Mesendoderm (in vitro differentiated cells): ENCODE measurements around the gene SSBP2.
"Not testable (repeated sequence)": the region's sequence is repeated elsewhere in the genome, so short reads cannot be mapped to it uniquely, and the experiment has no call there.

Experiments used
- DNase-seq: peaks from one replicate; pipeline ENCODE4 v3.0.0; 2013
- H2AK5ac ChIP-seq: 2 replicates; pipeline ENCODE4 v1.6.1; 2013; ENCODE audit warnings: low read length, inconsistent platforms
- H2BK120ac ChIP-seq: 2 replicates; pipeline ENCODE4 v1.6.1; 2013; ENCODE audit warnings: low read depth, mild to moderate bottlenecking, low read length, moderate library complexity, mixed read lengths
- H2BK15ac ChIP-seq: replicated peaks from 2 replicates; pipeline ENCODE4 v1.6.1; 2013; ENCODE audit warnings: low read depth, mild to moderate bottlenecking, moderate library complexity
- H2BK5ac ChIP-seq: 2 replicates; pipeline ENCODE4 v1.6.1; 2013; ENCODE audit warnings: low read length, inconsistent platforms
- H3K18ac ChIP-seq: 2 replicates; pipeline ENCODE4 v1.6.1; 2013; ENCODE audit warnings: mild to moderate bottlenecking, low read length, mixed read lengths
- H3K23ac ChIP-seq: one replicate; pipeline ENCODE4 v1.6.1; 2013; ENCODE audit warnings: low read length
- H3K27ac ChIP-seq: 2 replicates; pipeline ENCODE4 v1.5.1; 2013; ENCODE audit warnings: low read depth, mild to moderate bottlenecking, inconsistent platforms, low read length, moderate library complexity
- H3K27me3 ChIP-seq: 2 replicates; pipeline ENCODE4 v1.6.1; 2013; ENCODE audit warnings: low read length, control low read depth, mild to moderate bottlenecking, inconsistent platforms; ENCODE audit not compliant: insufficient read depth, poor library complexity
- H3K36me3 ChIP-seq: 2 replicates; pipeline ENCODE4 v1.6.1; 2013; ENCODE audit warnings: low read length, inconsistent platforms; ENCODE audit not compliant: control insufficient read depth, insufficient read depth
- H3K4ac ChIP-seq: one replicate; pipeline ENCODE4 v1.6.1; 2013; ENCODE audit warnings: low read depth, mild to moderate bottlenecking, low read length, moderate library complexity
- H3K4me1 ChIP-seq: 2 replicates; pipeline ENCODE4 v1.6.1; 2013; ENCODE audit warnings: low read depth, low read length, inconsistent platforms; ENCODE audit not compliant: control insufficient read depth
- H3K4me2 ChIP-seq: 2 replicates; pipeline ENCODE4 v1.6.1; 2013; ENCODE audit warnings: low read length
- H3K4me3 ChIP-seq: 2 replicates; pipeline ENCODE4 v1.5.1; 2013; ENCODE audit warnings: mild to moderate bottlenecking, low read length
- H3K56ac ChIP-seq: one replicate; pipeline ENCODE4 v1.6.1; 2013; ENCODE audit warnings: low read length
- H3K79me1 ChIP-seq: 2 replicates; pipeline ENCODE4 v1.6.1; 2013; ENCODE audit warnings: low read length, inconsistent platforms
- H3K79me2 ChIP-seq: 2 replicates; pipeline ENCODE4 v1.6.1; 2013; ENCODE audit warnings: mild to moderate bottlenecking, low read length; ENCODE audit not compliant: control insufficient read depth, insufficient read depth
- H3K9ac ChIP-seq: 2 replicates; pipeline ENCODE4 v1.6.1; 2013; ENCODE audit warnings: low read length, inconsistent platforms
- H4K5ac ChIP-seq: one replicate; pipeline ENCODE4 v1.6.1; 2013; ENCODE audit warnings: low read length
- H4K8ac ChIP-seq: one replicate; pipeline ENCODE4 v1.6.1; 2013; ENCODE audit warnings: low read depth, mild to moderate bottlenecking, control low read depth, low read length, moderate library complexity
- WGBS: extraction: QIAGEN DNeasy Blood & Tissue Kit; methylation state at CpG from one replicate; pipeline ENCODE4 v1.1.7; 2013; ENCODE audit warnings: low lambda C conversion rate, missing lambda C conversion rate; ENCODE audit not compliant: insufficient coverage; ENCODE audit errors: extremely low coverage; 5-methylcytosine and 5-hydroxymethylcytosine counted together

SSBP2 gene

DNA sequence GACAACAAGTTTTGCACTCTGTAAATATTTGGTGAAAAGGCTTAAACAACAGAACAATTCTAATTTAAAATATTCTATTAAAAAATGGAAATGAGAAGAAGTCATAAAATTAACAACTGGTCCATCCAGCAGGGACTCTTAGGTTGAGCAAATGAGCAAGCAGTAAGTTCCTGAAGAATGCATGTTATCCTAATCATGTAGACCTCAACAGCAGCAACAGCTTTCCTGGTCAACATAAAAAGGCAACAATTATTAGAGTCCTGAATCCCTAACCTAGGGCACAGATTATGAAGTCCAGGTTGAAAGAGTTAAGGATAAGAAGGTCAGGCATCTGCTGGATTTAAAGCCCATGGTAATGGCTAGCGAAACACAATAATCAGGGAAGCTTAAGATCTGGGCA is 120.9 kb downstream of the SSBP2 start:
- no peak for DNase-seq
- no peak overlapping the region for H3K18ac ChIP-seq
- no peak overlapping the region for H4K5ac ChIP-seq
- no peak overlapping the region for H3K56ac ChIP-seq
- no peaks in the 10 kb centered on the region for H3K27me3 ChIP-seq
- WGBS = no CpG with 5 or more reads among the region's 1 CpG
- no peak overlapping the region for H2BK120ac ChIP-seq
- no peak overlapping the region for H3K23ac ChIP-seq
- peaks cover 6% of the 10 kb centered on the region for H3K4me1 ChIP-seq
- no peak overlapping the region for H3K27ac ChIP-seq
- H2BK5ac ChIP-seq = no peak overlapping the region
- no peak overlapping the region for H3K4ac ChIP-seq
- H3K79me2 ChIP-seq = no peaks in the 10 kb centered on the region
- no peak overlapping the region for H3K4me3 ChIP-seq
- no peak overlapping the region for H4K8ac ChIP-seq
- no peaks in the 10 kb centered on the region for H3K79me1 ChIP-seq
- H3K36me3 ChIP-seq = no peaks in the 10 kb centered on the region
- no peak overlapping the region for H2BK15ac ChIP-seq
- H2AK5ac ChIP-seq = no peak overlapping the region
- H3K4me2 ChIP-seq = no peak overlapping the region
- H3K9ac ChIP-seq = no peak overlapping the region

DNA sequence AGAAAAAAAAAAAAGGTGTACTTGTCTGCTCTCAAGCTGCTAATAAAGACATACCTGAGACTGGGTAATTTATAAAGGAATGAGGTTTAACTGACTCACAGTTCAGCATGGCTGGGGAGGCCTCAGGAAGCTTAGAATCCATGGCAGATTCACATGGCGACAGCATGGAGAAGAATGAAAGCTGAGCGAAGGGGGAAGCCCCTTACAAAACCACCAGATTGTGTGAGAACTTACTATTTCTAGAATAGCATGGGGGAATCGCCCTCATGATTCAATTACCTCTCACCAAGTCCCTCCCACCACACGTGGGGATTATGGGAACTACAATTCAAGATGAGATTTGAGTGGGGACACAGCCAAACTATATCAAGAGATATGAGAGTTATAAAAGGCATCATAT is 122.8 kb downstream of the SSBP2 start:
- H3K18ac ChIP-seq, H2BK120ac ChIP-seq, H4K8ac ChIP-seq, H2AK5ac ChIP-seq, H3K9ac ChIP-seq, H4K5ac ChIP-seq, H3K36me3 ChIP-seq, H3K4me1 ChIP-seq, H3K56ac ChIP-seq, H3K4me3 ChIP-seq, H3K79me2 ChIP-seq, H3K4ac ChIP-seq, H2BK15ac ChIP-seq, H3K79me1 ChIP-seq, H3K27me3 ChIP-seq, H2BK5ac ChIP-seq, H3K4me2 ChIP-seq, H3K27ac ChIP-seq, H3K23ac ChIP-seq, DNase-seq: not testable (repeated sequence)
- no CpG with 5 or more reads among the region's 4 CpGs for WGBS

DNA sequence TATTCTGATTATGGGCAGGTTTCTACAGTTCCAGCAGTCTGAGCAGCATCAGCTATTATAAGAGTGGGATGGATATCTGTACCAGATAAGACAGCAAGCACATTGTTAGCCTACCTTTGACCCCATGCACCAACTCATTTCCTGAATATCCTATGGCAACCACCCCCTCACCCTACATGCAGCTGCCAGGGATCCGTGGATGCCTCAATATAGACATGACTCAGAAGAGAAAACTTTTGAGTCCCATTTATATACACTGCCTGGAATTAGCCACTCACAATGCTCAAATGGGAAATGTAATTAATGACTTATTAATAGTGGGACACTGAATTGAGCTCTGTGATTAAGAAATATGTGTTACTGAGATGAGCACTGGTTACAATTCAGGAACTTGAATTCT is 124.4 kb downstream of the SSBP2 start:
- Histone ChIP-seq H2BK120ac (no peak overlapping the region), H3K79me1 (no peaks in the 10 kb centered on the region), H2BK15ac (no peak overlapping the region), H3K18ac (no peak overlapping the region), H4K8ac (no peak overlapping the region), H3K23ac (no peak overlapping the region), H3K4me1 (no peaks in the 10 kb centered on the region), H3K9ac (no peak overlapping the region), H3K56ac (no peak overlapping the region), H3K4me3 (no peak overlapping the region), H4K5ac (no peak overlapping the region), H3K27ac (no peak overlapping the region), H3K36me3 (no peaks in the 10 kb centered on the region), H2BK5ac (no peak overlapping the region), H2AK5ac (no peak overlapping the region), H3K4ac (no peak overlapping the region), H3K27me3 (no peaks in the 10 kb centered on the region), H3K79me2 (no peaks in the 10 kb centered on the region), H3K4me2 (no peak overlapping the region)
- WGBS = no CpG with 5 or more reads among the region's 1 CpG
- no peak for DNase-seq

DNA sequence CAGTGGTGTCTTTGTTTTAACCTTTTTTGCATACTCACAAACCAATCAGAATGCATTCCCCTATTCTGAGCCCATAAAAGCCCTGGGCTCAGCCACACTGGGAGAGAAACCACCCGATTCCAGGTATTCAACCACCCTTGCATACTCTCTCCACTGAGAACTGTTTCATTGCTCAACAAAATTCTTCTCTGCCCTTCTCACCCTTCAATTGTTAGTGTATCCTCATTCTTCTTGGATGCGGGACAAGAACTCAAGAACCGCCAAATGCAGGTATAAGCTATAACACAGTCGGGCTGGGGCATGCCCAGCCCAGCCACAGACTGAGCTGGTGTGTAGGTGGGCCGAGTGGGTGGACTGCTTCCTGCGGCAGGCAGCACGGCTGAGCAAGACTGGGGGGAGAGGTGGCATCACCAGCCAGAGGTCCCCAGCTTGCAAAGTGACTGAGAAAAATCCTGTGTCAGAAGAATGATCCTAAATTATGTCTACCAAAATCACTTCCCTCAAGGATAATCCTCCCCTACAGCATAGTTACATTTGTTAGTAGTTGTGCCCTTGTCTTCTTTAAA is 141.0 kb downstream of the SSBP2 start:
- WGBS = no CpG with 5 or more reads among the region's 7 CpGs

DNA sequence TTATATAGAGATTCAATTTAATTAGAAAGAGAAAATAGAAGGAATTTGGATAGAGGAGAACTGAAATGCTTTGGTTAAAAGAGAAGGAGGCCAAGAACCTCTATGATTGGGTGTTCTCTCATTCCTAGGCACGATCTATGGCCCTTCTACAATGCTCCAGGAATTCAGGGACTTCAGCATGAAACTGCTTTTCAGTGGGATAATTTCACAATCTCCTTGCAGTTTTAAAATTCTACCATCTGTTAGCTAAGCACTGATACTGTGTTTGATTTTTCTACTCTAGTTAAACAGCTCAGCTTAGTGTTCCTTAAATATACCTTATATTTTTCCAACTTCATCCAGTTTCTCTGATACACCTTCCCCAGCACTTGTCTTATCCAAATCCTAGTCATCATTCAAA is 141.9 kb downstream of the SSBP2 start:
- Histone ChIP-seq H3K79me1 (no peaks in the 10 kb centered on the region), H3K18ac (no peak overlapping the region), H3K23ac (no peak overlapping the region), H3K4me3 (no peak overlapping the region), H4K8ac (no peak overlapping the region), H2BK15ac (no peak overlapping the region), H3K36me3 (no peaks in the 10 kb centered on the region), H2BK5ac (no peak overlapping the region), H3K4ac (no peak overlapping the region), H3K4me2 (no peak overlapping the region), H3K9ac (no peak overlapping the region), H3K27ac (no peak overlapping the region), H4K5ac (no peak overlapping the region), H3K27me3 (no peaks in the 10 kb centered on the region), H3K56ac (no peak overlapping the region), H2BK120ac (no peak overlapping the region), H3K4me1 (peaks cover 2% of the 10 kb centered on the region), H3K79me2 (no peaks in the 10 kb centered on the region), H2AK5ac (no peak overlapping the region)
- WGBS = no CpG with 5 or more reads among the region's 1 CpG
- DNase-seq = no peak

More for the DNA sequence above, 141.0 kb downstream of the SSBP2 start:
- Histone ChIP-seq H3K27me3 (no peaks in the 10 kb centered on the region), H3K79me1 (no peaks in the 10 kb centered on the region), H3K36me3 (no peaks in the 10 kb centered on the region), H3K27ac (no peak overlapping the region), H3K4me3 (no peak overlapping the region), H4K5ac (no peak overlapping the region), H3K4ac (no peak overlapping the region), H2AK5ac (no peak overlapping the region), H2BK5ac (no peak overlapping the region), H3K4me1 (peaks cover 2% of the 10 kb centered on the region), H3K56ac (no peak overlapping the region), H3K9ac (no peak overlapping the region), H4K8ac (no peak overlapping the region), H3K23ac (no peak overlapping the region), H2BK120ac (no peak overlapping the region), H3K79me2 (no peaks in the 10 kb centered on the region), H3K4me2 (no peak overlapping the region), H2BK15ac (no peak overlapping the region), H3K18ac (no peak overlapping the region)
- DNase-seq = peak; percentile 22

DNA sequence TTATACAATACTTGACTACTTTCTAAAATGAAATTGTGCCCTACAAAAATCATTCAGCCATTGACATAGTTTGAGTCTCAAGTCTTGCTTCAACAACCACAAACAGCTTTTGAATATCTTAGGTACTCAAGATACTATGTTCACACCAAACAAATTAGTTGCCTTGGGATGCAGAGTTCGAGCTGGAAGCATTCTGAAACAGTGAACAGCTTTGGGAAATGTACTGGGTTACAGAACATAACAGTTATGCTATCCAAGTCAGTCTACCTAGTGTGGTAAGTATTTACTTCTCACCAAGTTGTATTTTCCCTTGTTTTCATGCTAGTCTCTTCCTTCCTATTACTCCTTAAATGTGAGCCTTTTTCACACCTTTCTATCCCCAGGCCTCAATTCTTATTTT is 143.2 kb downstream of the SSBP2 start:
- H4K8ac ChIP-seq = no peak overlapping the region
- H3K4me3 ChIP-seq = no peak overlapping the region
- no peak overlapping the region for H3K4ac ChIP-seq
- no peaks in the 10 kb centered on the region for H3K36me3 ChIP-seq
- H3K23ac ChIP-seq = no peak overlapping the region
- no peaks in the 10 kb centered on the region for H3K27me3 ChIP-seq
- DNase-seq = no peak
- H2BK120ac ChIP-seq = no peak overlapping the region
- H3K4me2 ChIP-seq = no peak overlapping the region
- no peak overlapping the region for H2AK5ac ChIP-seq
- H3K18ac ChIP-seq = no peak overlapping the region
- H3K9ac ChIP-seq = no peak overlapping the region
- H3K27ac ChIP-seq = no peak overlapping the region
- WGBS = no CpG with 5 or more reads among the region's 1 CpG
- no peak overlapping the region for H3K56ac ChIP-seq
- H3K4me1 ChIP-seq = peaks cover 2% of the 10 kb centered on the region
- H2BK15ac ChIP-seq = no peak overlapping the region
- H3K79me1 ChIP-seq = no peaks in the 10 kb centered on the region
- H2BK5ac ChIP-seq = no peak overlapping the region
- H4K5ac ChIP-seq = no peak overlapping the region
- H3K79me2 ChIP-seq = no peaks in the 10 kb centered on the region
